Fibroblast of upper back skin (primary cell): Measurements from ENCODE around the gene RNF166.

Source experiments
- DNase-seq: peaks from one replicate; pipeline ENCODE4 v3.0.0-alpha.2; 2013

Gene RNF166

DNA sequence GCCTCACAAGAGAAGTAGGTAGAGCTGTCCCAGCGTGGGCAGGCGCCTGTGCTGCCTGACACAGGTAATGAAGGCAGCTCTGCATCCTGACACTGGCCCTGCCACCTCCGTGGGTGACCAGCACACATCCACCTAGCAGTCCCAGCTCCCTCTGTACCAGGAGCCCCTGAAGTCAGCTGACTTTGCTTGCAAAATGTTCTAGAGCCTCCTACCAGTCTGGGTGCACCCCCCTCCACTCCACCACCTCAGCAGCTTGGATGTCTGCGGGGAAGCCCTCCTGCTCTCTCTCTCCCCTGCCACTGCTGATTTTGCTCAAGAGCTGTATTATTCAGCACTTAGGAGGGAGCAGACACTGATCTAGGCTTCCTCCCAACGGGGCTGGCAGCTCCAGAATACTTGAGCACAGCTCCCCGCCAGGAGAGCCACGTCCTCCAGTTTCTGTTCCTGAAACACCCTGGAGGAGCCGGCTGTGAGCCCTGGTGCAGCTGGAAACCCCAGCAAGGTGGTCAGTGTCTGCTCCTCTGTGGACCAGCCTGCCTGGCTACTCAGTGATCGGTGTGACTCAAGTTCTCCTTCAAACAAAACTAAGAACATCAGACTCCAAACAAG is 1.0 kb downstream of the RNF166 start:
- DNase-seq: no peak

DNA sequence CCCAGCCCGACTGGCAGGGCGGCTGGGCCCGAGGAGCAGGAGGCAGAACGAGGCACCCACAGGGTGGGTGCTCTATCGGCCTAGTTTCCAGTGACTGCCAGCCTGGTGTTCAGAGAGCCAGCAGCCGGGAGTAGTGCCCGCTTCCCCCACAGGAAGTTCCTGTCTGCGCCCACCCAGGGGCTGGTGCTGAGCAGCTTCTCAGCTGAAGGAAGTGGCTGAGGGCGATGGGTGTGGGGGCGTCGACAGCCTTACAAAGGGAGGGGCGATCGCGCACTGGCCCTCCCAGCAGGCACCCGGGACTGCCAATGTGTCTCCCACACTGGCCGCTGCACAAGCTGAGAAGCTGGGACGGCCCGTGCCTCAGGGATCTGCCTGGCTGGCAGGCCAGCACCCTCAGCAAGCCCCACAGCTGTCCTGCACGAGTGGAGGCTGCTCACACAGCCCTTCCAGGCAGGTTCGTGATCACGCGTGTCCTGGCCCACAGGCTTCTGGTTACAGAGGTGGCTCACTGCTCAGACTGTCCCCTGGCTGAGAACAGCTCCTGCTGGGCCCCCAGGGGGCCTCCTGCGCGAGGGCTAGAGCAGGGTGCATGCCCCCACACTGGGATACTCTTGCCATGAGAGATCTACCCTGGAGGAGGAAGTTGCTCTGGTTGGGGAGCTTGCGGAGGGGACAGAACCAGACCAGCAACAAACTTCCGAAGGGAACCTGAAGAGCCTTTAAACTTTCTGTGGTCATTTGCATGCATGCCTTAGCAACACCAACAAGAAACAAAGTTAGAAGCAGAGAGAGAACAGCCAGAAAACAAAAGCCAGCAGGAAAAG is 2.5 kb downstream of the RNF166 start:
- no peak for DNase-seq

DNA sequence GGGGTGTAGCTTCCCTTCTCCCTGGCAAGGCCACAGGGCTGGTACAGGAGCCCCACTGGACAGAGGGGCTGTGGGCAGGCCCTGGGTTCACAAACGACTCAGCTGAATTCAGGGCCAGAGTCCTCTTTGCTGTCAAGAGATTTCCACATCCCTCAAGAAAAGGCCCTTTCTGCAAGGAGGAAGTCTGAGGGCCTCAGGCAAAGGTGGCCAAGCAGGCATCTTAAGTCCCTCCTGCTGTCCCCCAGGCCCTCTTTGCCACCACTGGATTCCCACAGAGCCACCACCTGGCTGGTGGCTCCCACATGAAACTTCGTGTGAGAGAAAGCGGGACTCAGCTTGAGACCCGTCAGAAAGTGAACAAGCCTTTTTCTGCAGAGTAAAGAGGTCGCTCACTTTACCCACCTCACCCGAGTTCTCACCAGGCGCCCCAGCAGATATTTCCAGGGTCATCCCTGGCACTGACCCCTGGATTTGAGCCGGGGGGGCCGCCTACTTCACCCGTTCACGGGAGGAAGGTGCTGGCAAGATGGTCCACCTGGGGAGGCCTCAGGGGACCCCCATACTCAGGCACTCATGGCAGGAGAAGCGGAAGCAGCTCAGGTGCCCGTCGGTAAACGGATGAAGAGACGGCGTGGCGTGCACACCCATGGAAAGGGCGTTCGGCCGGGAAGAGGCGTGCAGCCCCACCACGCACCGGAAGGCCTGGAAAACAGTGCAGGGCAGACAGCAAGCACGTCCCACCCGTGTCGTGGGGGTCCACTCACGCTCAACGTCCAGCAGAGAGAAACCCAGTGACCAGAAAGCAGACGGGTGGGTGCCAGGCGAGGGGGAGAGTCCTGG is 3.6 kb downstream of the RNF166 start:
- DNase-seq: no peak

DNA sequence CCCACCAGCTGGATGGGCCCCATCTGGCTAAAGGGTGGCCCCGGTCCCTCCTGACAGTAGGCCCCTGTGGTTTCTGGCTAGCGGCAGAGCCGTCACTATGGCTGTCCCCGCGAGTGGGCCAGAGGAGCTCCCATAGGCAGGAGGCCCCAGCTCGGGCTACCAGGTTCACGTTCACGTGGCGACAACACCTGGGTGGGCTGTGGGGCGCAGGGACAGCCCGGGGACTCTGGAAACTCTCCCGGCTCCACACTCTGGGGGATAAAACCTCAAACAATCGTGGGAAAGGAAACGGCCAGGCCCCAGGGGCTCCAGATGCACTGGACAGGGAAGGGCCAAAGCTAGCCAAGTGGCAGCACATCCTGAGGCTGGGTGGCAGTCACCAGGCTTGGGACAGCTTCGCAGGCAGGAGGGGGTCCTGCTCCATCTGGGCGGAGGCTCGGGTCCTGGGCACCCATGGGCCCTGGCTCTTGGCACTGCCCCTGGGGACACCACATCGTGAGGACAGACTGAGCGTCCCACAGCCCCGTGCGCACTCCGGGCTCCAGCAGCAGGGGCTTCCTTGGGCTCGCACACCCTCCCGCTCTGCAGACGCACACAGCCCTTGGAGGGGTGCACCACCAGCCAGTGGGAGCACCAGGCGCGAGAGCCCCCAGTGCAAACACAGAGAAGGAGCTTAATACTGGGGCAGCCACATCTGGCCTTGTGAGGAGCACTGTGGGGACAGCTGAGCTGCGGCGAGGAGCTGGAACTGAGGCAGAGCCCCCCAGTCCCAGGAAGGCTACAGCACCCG is 4.4 kb downstream of the RNF166 start:
- no peak for DNase-seq

DNA sequence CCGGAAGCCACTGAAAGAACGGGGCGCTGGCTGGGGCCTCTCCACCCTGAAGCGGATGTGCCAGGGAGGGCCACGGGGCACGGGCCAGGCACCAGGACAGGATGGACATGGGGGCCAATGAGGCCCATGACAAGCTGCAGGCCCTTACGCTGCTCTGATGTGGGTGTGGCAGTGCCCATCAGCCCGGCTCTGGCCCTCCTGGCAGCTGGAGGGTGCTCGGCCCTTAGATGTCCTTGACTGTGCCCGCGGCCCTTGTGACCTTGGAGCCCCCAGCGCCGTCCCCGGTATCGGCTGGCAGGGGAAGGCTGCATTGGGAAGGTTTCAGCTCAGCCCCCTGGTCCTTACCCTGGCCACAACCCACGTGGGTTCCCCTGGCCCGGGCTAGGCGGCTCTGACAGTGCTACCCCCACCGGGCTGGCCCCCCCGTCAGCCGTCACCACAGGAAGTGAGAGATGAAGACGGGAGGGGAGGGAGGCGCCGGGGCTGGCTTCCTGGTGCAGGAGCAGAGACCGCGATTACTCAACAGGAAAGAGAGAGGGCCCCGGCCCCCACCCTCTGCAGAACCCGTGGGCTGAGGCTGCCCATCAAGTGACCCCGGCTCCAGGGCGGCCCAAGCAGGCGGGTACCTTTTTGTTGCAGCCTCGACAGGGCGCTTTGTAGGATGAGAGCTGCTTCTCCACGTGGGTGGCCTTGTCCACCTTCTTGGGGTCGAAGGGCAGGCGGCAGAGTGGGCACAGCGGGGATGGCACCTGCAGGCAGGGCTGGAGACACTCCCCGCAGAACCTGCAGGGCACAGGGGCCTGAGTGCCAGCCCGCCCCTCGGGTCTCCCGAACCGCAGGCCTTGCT is 5.3 kb downstream of the RNF166 start:
- peak; percentile 71 for DNase-seq

DNA sequence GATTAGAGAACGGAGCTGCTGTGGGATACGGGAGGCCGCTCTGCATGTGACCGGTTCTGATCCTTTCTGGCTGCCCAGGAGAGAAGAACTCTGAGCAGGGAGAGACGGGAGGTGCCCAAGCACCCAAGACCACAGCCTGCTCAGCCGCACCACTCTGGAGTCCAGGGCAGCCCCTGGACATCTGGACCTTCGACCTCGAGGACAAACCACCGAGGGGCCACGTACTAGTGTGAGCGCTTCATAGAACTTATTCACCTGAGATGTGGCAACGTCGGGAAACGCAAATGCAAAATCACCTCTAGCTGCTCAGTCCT is 5.9 kb downstream of the RNF166 start:
- DNase-seq: no peak

DNA sequence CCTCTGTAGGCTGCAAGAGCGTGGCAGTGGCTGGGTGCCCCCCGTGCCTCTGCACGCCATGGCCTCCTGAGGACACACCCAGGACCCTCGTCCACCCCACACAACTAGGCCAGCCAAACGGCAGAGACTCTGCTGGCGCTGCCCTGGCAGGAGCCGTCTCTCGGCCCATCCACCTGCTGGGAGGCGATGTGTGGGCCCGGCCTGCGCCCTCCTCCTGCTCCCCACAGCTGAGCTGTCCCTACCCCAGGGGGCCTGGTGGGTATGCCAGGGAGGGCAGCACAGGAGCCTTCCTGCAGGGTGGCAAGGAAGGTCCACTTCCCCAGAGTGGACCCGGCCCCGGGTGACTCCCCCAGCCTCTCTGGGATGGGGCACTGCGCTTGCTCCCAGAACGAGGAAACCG is 7.0 kb downstream of the RNF166 start:
- DNase-seq: no peak

DNA sequence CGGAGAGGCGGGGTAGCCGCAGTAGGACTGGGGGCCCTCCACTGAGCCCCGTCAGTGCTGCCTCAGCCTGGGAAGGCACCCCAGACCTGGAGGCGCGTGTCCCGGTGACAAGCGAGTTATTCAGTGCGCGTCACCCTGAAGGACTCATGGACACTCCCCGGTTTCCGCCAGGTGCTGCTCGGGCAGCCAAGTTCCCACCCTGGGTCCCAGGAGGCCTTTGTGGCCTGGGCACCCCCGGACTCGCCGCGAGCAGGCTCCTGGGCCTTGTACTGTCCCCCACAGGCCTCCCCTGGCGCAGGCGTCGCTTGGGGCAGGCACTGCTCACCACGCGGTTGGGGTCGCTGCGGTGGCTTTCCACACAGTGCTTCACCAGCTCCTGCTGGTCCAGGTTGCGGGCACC is 7.6 kb downstream of the RNF166 start:
- DNase-seq: no peak

DNA sequence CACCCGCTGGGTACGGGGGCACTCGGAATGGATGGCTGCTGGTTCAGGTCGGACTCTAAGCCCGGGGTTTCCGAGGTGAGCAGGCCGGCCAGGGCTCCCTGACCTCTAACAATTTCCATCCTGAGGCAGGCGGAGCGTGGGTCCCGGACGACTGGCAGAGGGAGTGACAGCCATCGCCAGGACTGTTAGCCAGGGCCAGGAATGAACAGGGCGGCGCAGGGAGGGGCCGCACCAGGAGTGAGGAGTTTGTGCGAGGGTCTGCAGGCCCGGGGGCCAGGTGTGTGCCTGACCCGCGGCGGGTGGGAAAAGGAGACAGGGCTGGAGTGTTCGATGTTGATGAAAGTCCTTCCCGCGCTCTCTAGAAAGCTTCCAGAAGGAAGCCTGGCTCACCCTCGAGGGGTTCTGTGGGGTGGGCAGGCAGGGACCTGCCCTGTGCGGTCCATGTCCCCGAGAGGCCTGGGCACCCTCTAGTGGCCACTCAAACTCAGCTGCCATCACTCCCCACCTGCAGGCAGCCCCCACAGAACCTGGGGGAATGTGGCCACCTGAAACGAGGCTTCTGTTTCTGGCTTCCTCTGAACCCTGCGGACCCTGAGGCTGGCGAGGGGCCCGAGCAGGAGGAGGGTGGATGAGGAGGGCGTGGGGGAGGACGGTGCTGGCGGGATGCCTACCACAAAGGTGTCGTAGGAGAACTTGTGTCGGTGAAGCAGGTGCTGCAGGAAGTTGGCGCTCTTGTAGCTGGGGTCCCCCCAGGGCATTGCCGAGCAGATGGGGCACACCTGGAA is 8.2 kb downstream of the RNF166 start:
- DNase-seq: no peak

DNA sequence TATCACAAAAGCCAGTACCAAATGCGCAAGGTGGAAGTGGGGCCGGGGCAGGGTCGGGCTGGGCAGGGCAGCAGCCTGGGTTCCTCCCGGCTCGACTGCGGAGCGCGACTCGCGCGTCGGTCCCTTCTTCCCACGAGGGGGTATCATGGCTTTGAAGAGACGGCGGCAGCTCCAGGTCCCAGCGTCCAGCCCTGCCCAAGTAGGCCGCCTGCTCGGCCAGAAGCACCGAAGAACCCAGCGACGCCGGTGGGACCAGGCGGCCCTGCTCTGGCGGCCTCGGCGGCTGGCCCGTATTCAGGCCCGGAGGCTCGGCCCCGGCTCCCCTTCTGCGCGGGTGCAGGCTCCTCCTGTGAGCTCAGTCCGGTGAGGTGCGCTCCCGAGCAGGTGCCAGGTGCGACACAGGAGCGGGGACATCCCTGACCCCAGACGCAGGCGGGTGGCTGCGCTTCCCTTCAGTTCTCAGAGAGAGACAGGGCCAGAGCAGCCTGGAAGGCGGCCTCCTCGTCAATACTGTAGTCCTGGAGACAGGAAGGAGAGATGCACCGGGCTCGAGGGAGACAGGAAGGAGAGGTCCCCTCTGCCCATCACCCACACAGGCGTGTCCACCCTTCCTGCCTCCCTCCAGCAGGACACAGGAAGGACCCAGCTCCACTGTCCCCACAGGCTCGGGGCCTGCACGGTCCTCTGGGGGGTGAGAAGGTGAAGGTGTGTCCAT is 8.9 kb downstream of the RNF166 start:
- no peak for DNase-seq

DNA sequence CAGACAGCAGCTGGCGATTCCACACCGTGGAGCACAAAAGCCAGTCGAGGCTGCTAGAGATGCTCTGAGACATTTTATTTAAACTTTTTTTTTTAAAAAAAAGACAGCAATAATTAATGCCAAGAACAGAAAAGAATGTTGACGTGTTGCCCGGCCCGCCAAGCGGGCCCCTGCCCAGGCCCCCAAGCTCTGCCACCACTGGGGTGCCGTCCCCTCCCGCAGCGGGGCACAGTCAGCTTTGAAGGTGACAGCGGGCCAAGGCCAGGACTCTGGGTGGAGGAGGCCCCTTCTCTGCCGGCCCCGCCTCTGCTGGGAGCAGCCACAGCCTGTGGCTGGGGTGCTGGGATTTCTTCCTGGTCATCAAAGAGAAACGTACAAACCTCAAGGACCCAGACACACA is 9.8 kb downstream of the RNF166 start:
- DNase-seq: no peak

DNA sequence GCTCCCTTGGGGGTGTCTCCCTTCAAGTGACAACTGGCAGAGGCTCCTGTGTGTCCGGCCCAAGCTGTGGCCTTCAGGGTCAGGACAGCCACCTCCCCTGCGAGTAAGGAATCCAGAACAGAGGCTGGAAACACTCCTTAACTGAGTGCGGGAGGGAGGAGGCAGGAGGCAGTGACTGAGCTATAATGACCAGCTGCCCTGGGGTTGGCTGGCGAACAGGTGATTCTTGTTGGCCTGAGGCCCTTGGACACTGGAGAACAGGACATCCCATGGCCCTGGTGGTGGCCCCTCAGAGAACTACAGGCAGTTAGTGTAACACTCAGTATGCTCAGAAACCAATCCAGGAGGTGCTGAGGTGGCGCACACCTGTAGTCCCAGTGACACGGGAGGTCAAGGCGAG is 10.5 kb downstream of the RNF166 start:
- DNase-seq: no peak

DNA sequence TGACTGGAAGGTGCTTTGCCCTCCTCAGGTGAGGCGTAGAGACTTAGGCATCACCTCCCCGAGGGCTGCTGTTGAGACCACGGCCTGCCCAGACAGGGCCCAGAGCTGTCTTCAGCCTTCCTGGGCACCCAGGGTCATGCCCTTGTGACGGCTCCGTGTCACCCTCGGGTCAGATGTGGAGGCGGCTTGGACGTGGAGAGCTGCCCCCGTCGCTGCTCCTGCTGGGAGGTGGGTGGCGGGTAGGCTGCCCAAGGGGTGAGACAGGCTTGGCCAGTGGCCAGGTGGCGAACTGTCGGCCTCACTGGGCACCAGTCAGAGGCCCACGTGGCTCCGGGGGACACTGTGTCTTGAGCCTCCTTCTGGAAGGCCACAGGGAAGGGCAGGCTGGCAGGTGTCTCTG is 11.0 kb downstream of the RNF166 start:
- DNase-seq: no peak

DNA sequence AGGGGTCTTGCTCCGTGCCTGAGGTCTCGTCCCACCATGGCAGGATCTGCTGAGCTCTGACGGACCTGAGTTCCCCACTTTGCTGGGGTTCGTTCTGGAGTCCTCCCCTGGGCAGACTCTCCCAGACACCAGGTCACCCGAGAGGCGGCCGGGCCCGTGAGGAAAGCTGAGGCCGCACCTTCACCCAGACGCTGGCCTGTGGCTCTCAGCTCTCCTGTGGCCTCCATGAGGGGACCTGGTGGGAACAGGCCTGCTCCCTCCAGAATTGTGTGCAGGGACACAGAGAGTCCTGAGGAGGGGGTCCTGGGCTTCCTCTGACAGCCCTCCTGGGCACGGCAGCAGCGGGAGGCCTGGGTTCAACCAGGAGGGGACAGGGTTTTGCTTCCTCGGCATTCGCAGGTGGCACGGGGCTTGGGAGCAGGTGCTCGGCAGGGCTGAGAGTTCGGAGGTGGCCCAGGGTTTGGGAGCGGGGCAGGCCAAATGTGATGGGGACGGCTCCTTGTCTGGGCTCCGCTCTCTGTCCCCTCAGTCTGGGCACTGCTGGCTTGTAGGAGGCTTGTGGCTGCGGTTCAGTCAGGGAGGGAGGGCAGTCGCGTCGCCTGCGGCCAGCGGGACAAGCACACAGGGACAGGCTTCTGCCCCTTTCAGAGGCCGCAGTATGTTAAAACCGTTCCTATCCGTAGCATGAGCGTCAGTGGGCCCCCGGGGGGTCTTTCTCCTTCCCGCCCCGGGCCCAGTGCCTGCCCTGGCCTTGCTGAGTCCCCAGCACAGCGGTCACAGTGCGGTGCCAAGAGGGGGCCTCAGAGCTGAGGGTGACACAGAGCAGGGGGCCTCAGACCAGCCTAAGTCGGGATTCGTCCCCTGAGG is 11.8 kb downstream of the RNF166 start:
- no peak for DNase-seq

DNA sequence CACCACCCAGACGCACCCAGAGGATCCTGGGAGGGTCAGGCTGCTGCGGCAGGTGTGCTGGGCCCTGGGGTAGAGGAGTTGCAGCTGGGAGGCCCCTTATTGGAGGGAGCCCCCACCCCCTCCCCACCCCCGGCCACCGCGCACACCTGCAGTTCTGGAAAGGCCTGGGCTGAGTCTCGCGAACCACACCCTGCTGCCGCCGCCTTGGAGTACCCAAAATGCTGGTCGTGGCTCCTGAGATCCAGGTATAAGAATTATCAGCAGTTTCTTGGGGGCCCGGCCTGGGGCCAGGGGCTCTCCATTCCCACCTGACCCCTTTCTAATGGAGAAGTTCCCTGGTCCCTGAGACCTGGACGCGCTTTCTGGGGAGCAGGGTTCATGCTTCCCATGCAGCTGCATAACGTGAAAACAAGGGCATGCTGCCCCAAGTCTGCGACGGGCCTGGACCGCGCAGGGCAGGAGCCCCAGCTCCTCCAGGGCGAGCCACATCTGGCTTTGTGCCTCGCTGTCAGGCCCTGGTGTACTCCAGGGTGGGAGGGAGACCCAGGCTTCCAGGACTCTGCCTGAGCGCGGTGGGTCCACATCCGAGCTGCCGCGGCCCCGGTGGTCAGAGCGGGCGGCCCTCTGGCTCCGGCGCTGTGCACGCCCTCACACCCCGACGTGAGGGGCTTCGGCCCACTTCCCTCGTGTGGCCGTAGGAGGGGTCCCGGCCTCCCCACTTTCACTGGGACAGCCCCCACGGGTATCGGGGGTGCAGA is 12.6 kb downstream of the RNF166 start:
- no peak for DNase-seq

DNA sequence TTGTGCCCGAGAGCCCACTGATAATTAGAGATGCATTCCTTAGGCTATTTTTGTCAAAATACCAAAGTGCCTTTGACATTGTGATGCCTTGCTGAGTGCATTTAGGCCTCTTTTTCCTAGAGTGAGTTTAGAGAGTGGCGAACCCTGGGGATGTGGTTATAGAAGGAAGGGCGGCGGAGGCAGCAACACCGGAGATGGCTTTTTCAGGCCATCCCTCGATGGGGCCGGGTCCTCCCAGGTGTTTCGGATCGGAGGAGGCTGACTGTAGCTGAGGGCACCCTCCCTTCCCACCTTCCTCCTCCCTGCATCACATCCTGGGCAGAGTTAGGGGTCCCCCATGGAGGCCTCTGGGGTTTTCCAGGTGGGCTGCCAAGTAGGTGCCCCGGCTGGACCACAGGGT is 13.3 kb downstream of the RNF166 start:
- DNase-seq: no peak

DNA sequence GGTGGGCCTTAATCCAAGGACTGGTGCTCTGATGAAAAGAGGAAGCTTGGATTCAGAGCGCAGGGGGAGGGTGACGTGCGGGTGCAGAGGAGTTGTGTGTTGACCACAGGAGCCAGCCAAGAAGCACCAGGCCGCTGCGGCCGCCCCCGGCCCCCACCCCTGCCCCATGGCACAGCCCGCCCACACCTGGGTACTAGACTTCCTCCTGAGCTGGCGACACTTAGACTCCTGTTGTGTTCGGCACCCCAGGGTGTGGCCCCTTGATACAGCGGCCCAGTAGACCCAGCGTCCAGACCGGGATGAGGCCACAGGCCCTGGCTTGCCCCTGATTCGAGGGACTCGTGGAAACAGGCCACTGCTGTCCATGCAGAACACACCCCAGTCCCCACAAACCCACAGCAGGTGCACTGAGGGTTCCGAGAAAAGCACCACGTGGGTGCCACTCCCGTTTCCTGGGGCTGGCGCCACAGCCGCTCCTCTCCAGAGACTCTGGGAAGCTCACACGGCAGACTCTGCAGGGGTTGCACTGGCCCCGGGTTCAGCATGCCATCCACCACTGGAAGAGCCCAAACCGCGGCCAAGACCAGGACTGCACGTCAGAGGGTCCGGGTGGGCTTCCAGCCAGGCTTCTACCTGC is 14.2 kb downstream of the RNF166 start:
- DNase-seq: no peak

DNA sequence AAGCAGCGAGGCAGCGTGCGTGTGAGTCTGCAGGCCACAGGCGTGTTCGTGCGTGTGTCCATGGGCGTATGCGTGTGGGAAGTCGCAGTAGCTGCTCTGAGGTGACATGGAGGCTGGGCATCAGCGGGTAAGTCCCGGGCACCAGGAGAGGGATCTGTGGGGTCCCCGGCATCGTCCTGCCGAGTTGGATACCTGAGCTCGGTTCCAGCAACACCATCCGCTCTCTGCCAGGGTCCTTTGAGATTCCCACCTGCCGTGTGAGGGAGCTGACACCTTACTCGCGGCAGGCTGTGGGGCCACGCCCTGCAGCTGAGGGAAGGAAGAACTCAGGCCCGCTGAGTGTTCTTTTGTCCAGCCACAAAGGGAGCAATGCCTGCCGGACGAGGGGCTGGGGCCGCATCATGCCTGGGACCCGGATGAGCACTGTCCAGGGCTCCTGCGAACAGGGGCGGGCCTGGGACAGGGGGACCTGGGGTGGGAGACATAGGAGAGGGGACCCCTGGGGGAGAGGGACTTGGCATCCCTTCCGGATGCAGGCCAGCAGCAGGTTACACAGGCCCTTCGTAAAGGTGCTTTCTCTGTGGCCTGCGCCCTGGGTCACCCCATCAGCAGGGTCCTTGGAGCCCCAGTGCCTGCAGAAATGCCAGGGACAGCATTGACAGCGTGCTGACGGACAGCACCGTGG is 14.9 kb downstream of the RNF166 start:
- no peak for DNase-seq
